Activated T-cell treated with anti-CD3 and anti-CD28 coated beads, Interleukin-2, amount 50 U/mL, for 4 hours (primary cell): ENCODE measurements around the gene ITGB5. TPM values are rescaled to one million over a fixed set of nuclear protein-coding genes. Genes with fewer than 3 reads are reported as not detected.
"Not testable (repeated sequence)": the region's sequence is repeated elsewhere in the genome, so short reads cannot be mapped to it uniquely, and the experiment has no call there.

Experiments used
- ATAC-seq, 2 donors: fragments of 200-7000 bp; cut with Tn5 transposase; one replicate each; pipeline ENCODE4 v1.10.0; 2021
- DNase-seq: peaks from one replicate; pipeline ENCODE4 v3.0.0-alpha.2; 2020
- H3K27me3 Mint-ChIP-seq: one replicate; pipeline ENCODE4 v1.8.0; 2021; ENCODE audit warnings: low read depth, mixed read lengths
- H3K36me3 Mint-ChIP-seq: one replicate; pipeline ENCODE4 v1.8.0; 2022; ENCODE audit warnings: mixed read lengths; ENCODE audit not compliant: insufficient read depth
- H3K4me1 Mint-ChIP-seq: one replicate; pipeline ENCODE4 v1.8.0; 2021; ENCODE audit warnings: low read depth, mixed read lengths
- H3K4me3 Mint-ChIP-seq: one replicate; pipeline ENCODE4 v1.8.0; 2021; ENCODE audit warnings: mild to moderate bottlenecking, moderate library complexity, mixed read lengths
- H3K9me3 Mint-ChIP-seq: one replicate; pipeline ENCODE4 v1.8.0; 2021; ENCODE audit warnings: mixed read lengths
- total RNA-seq, 3 donors: library from RNA; stranded (reverse); gene quantifications; one replicate each; pipeline ENCODE4 v1.2.1, GENCODE V29; 2021

ITGB5 gene
- total RNA-seq, 3 donors from 2014 or later, result 0.71 to 0.87 (median 0.71) TPM

- Mint-ChIP-seq H3K4me1 (peaks cover 5% of the 10 kb centered on the region), H3K36me3 (no peaks in the 10 kb centered on the region), H3K9me3 (no peaks in the 10 kb centered on the region), H3K27me3 (peaks cover 10% of the 10 kb centered on the region), H3K4me3 (no peak overlapping the region)
- DNase-seq (no peak), ATAC-seq (no peak)
Measured at GRCh38 chr3:124829178-124829818, 57.9 kb downstream of the ITGB5 start.

- ATAC-seq, H3K27me3 Mint-ChIP-seq, H3K36me3 Mint-ChIP-seq, DNase-seq, H3K4me3 Mint-ChIP-seq, H3K9me3 Mint-ChIP-seq, H3K4me1 Mint-ChIP-seq: not testable (repeated sequence)
Measured at GRCh38 chr3:124827476-124828206, 59.5 kb downstream of the ITGB5 start.

GRCh38 chr3:124826703-124827102 is 60.5 kb downstream of the ITGB5 start:
- no peak overlapping the region for H3K4me3 Mint-ChIP-seq
- no peak for DNase-seq
- no peaks in the 10 kb centered on the region for H3K4me1 Mint-ChIP-seq
- H3K36me3 Mint-ChIP-seq, result no peaks in the 10 kb centered on the region
- no peak for ATAC-seq
- H3K9me3 Mint-ChIP-seq, result no peaks in the 10 kb centered on the region
- peaks cover 14% of the 10 kb centered on the region for H3K27me3 Mint-ChIP-seq

GRCh38 chr3:124824286-124824915 is 62.8 kb downstream of the ITGB5 start:
- no peaks in the 10 kb centered on the region for H3K36me3 Mint-ChIP-seq
- peaks cover 20% of the 10 kb centered on the region for H3K27me3 Mint-ChIP-seq
- H3K9me3 Mint-ChIP-seq, result no peaks in the 10 kb centered on the region
- H3K4me1 Mint-ChIP-seq, result no peaks in the 10 kb centered on the region
- ATAC-seq (no peak), DNase-seq (no peak)
- H3K4me3 Mint-ChIP-seq, result no peak overlapping the region

GRCh38 chr3:124823648-124824047 is 63.5 kb downstream of the ITGB5 start:
- DNase-seq (no peak), ATAC-seq (no peak)
- Mint-ChIP-seq H3K27me3 (peaks cover 24% of the 10 kb centered on the region), H3K36me3 (no peaks in the 10 kb centered on the region), H3K9me3 (no peaks in the 10 kb centered on the region), H3K4me3 (no peak overlapping the region), H3K4me1 (no peaks in the 10 kb centered on the region)

GRCh38 chr3:124823206-124823605 is 64.0 kb downstream of the ITGB5 start:
- no peak for ATAC-seq

GRCh38 chr3:124821356-124821755 is 65.8 kb downstream of the ITGB5 start:
- Mint-ChIP-seq H3K4me1 (no peaks in the 10 kb centered on the region), H3K9me3 (no peaks in the 10 kb centered on the region)
- no peak for ATAC-seq

More at GRCh38 chr3:124823206-124823605, 64.0 kb downstream of the ITGB5 start:
- H3K9me3 Mint-ChIP-seq, result no peaks in the 10 kb centered on the region
- no peak overlapping the region for H3K4me3 Mint-ChIP-seq
- DNase-seq, result no peak
- H3K4me1 Mint-ChIP-seq, result no peaks in the 10 kb centered on the region
- no peaks in the 10 kb centered on the region for H3K36me3 Mint-ChIP-seq
- peaks cover 26% of the 10 kb centered on the region for H3K27me3 Mint-ChIP-seq

GRCh38 chr3:124818398-124819091 is 68.6 kb downstream of the ITGB5 start:
- DNase-seq (no peak), ATAC-seq (no peak)
- Mint-ChIP-seq H3K4me3 (no peak overlapping the region), H3K27me3 (peaks cover 20% of the 10 kb centered on the region), H3K36me3 (no peaks in the 10 kb centered on the region), H3K9me3 (no peaks in the 10 kb centered on the region), H3K4me1 (no peaks in the 10 kb centered on the region)

More at GRCh38 chr3:124821356-124821755, 65.8 kb downstream of the ITGB5 start:
- Mint-ChIP-seq H3K36me3 (no peaks in the 10 kb centered on the region), H3K27me3 (peaks cover 26% of the 10 kb centered on the region), H3K4me3 (no peak overlapping the region)
- no peak for DNase-seq

- H3K27me3 Mint-ChIP-seq, result peaks cover 19% of the 10 kb centered on the region
- no peaks in the 10 kb centered on the region for H3K4me1 Mint-ChIP-seq
- H3K4me3 Mint-ChIP-seq, result no peak overlapping the region
- no peaks in the 10 kb centered on the region for H3K36me3 Mint-ChIP-seq
- H3K9me3 Mint-ChIP-seq, result no peaks in the 10 kb centered on the region
- DNase-seq (no peak), ATAC-seq (no peak)
Measured at GRCh38 chr3:124817079-124817478, 70.1 kb downstream of the ITGB5 start.

GRCh38 chr3:124816206-124816605 is 71.0 kb downstream of the ITGB5 start:
- no peaks in the 10 kb centered on the region for H3K36me3 Mint-ChIP-seq
- no peaks in the 10 kb centered on the region for H3K4me1 Mint-ChIP-seq
- DNase-seq (no peak), ATAC-seq (no peak)
- no peak overlapping the region for H3K4me3 Mint-ChIP-seq
- peaks cover 14% of the 10 kb centered on the region for H3K27me3 Mint-ChIP-seq
- H3K9me3 Mint-ChIP-seq, result no peaks in the 10 kb centered on the region

- no peaks in the 10 kb centered on the region for H3K36me3 Mint-ChIP-seq
- H3K4me3 Mint-ChIP-seq, result no peak overlapping the region
- H3K9me3 Mint-ChIP-seq, result no peaks in the 10 kb centered on the region
- H3K4me1 Mint-ChIP-seq, result no peaks in the 10 kb centered on the region
- H3K27me3 Mint-ChIP-seq, result peaks cover 11% of the 10 kb centered on the region
- DNase-seq, result no peak
- no peak for ATAC-seq
Measured at GRCh38 chr3:124815781-124816180, 71.4 kb downstream of the ITGB5 start.

- Mint-ChIP-seq H3K9me3 (no peaks in the 10 kb centered on the region), H3K27me3 (peaks cover 9% of the 10 kb centered on the region), H3K4me3 (no peak overlapping the region), H3K4me1 (no peaks in the 10 kb centered on the region), H3K36me3 (no peaks in the 10 kb centered on the region)
- ATAC-seq (no peak), DNase-seq (no peak)
Measured at GRCh38 chr3:124814620-124815421, 72.3 kb downstream of the ITGB5 start.

- Mint-ChIP-seq H3K27me3 (peaks cover under 1% of the 10 kb centered on the region), H3K9me3 (no peaks in the 10 kb centered on the region), H3K36me3 (no peaks in the 10 kb centered on the region), H3K4me3 (no peak overlapping the region), H3K4me1 (no peaks in the 10 kb centered on the region)
- no peak for ATAC-seq
- DNase-seq, result no peak
Measured at GRCh38 chr3:124813541-124813940, 73.6 kb downstream of the ITGB5 start.
